CD4-positive, CD25-positive, alpha-beta regulatory T cell (primary cell): ENCODE data around the gene L3MBTL3. TPM values are rescaled to one million over a fixed set of nuclear protein-coding genes. Genes with fewer than 3 reads are reported as not detected.
A peak's percentile ranks its signal among the peaks of the same experiment; 100 is the strongest.
"Not testable (repeated sequence)": the region's sequence is repeated elsewhere in the genome, so short reads cannot be mapped to it uniquely, and the experiment has no call there.

Experiments used
- ATAC-seq, 2 donors: fragments of 150-1000 bp; cut with Tn5 transposase; one replicate each; pipeline ENCODE4 v1.10.0; 2021; ENCODE audit warnings: low read depth in 2 of 2, moderate number of reproducible peaks in 2 of 2, moderate library complexity in 1 of 2
- DNase-seq, 3 donors: peaks; one replicate each; pipeline versions ENCODE4 v3.0.0 to v3.0.0-alpha.2; 2012 to 2022; ENCODE audit warnings: mixed read lengths in 1 of 3
- H3K27ac ChIP-seq: one replicate; pipeline ENCODE4 v1.7.0; 2013; ENCODE audit warnings: mild to moderate bottlenecking, low read length; ENCODE audit not compliant: insufficient read depth, poor library complexity, severe bottlenecking
- H3K27me3 ChIP-seq: one replicate; pipeline ENCODE4 v1.7.0; 2013; ENCODE audit warnings: low read length; ENCODE audit not compliant: control insufficient read depth, insufficient read depth
- H3K36me3 ChIP-seq: one replicate; pipeline ENCODE4 v1.7.0; 2013; ENCODE audit warnings: mild to moderate bottlenecking, low read length, moderate library complexity; ENCODE audit not compliant: control insufficient read depth, insufficient read depth
- H3K4me1 ChIP-seq: 2 replicates; pipeline ENCODE4 v1.7.0; 2013; ENCODE audit warnings: mild to moderate bottlenecking, low read length; ENCODE audit not compliant: insufficient read depth, control insufficient read depth, poor library complexity, severe bottlenecking
- H3K4me3 ChIP-seq: one replicate; pipeline ENCODE4 v1.7.0; 2013; ENCODE audit warnings: low read depth, mild to moderate bottlenecking, low read length, moderate library complexity
- H3K9me3 ChIP-seq, 2 experiments: 1 replicate in 1 of 2; 2 replicates in 1 of 2; pipeline ENCODE4 v1.7.0; 2013; ENCODE audit warnings: low read length in 2 of 2, mild to moderate bottlenecking in 1 of 2, moderate library complexity in 1 of 2; ENCODE audit not compliant: control insufficient read depth in 2 of 2
- H3K27ac Mint-ChIP-seq, 3 donors: one replicate each; pipeline ENCODE4 v1.8.0; 2020 to 2022; ENCODE audit warnings: mild to moderate bottlenecking in 3 of 3, mixed read lengths in 3 of 3, moderate library complexity in 2 of 3
- H3K27me3 Mint-ChIP-seq: one replicate; pipeline ENCODE4 v1.8.0; 2022; ENCODE audit warnings: mild to moderate bottlenecking, mixed read lengths
- H3K36me3 Mint-ChIP-seq: one replicate; pipeline ENCODE4 v1.8.0; 2020; ENCODE audit warnings: mixed read lengths
- H3K4me1 Mint-ChIP-seq, 4 donors: one replicate each; pipeline ENCODE4 v1.8.0; 2020 to 2022; ENCODE audit warnings: mixed read lengths in 4 of 4, mild to moderate bottlenecking in 1 of 4
- H3K4me3 Mint-ChIP-seq, 4 donors: one replicate each; pipeline ENCODE4 v1.8.0; 2020 to 2022; ENCODE audit warnings: mild to moderate bottlenecking in 4 of 4, mixed read lengths in 4 of 4, moderate library complexity in 3 of 4
- H3K9me3 Mint-ChIP-seq, 7 donors: one replicate each; pipeline ENCODE4 v1.8.0; 2020 to 2022; ENCODE audit warnings: mixed read lengths in 7 of 7, mild to moderate bottlenecking in 3 of 7, moderate library complexity in 2 of 7
- polyA plus RNA-seq, 4 donors: library from polyadenylated mRNA; unstranded; fragments of 300-500 nt; fragmentation: Illumina TruSeq; gene quantifications; one replicate each; pipeline ENCODE4 v1.2.3, GENCODE V29; 2021
- total RNA-seq: library from RNA; stranded (reverse); gene quantifications from one replicate; pipeline ENCODE4 v1.2.3, GENCODE V29; 2022

Gene L3MBTL3
- total and polyA plus RNA-seq, 5 donors from 2014 or later: 5.2 to 66.4 (median 7.8) TPM

DNA sequence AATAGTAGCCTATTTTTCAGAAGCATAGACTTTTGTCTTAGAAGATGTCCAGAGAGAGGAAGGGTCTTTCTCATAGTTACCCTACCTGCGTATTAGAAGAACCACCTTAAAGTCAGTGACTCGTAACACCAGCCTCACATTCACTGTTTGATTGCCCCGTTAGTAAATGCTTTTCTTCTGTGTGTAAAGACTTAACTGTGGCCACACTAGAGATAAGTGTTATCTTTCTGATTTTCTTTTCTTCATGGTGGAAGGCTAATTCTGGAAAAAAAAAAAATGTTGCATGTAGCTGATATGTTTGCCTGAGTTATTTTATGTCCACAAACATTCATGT, 120.5 kb downstream of the L3MBTL3 start:
- Histone ChIP-seq H3K27ac (peak overlapping the region; percentile 61), H3K4me1 (peaks cover 61% of the 10 kb centered on the region), H3K27me3 (no peaks in the 10 kb centered on the region), H3K9me3 (no peaks in the 10 kb centered on the region), H3K36me3 (peaks cover 6% of the 10 kb centered on the region), H3K4me3 (peak overlapping the region; percentile 83)
- Mint-ChIP-seq H3K27me3 (no peaks in the 10 kb centered on the region), H3K4me3 (peak overlapping the region; percentile 66 to 91 (median 86)), H3K9me3 (no peaks in the 10 kb centered on the region), H3K27ac (peak overlapping the region; percentile 97 to 98 (median 98)), H3K36me3 (peaks cover 59% of the 10 kb centered on the region), H3K4me1 (peaks cover 39 to 82% (median 68%) of the 10 kb centered on the region in 4 donors)
- DNase-seq (no peak), ATAC-seq (peak; percentile 22 to 46)

- Mint-ChIP-seq H3K36me3 (peaks cover 62% of the 10 kb centered on the region), H3K4me1 (peaks cover 33 to 72% (median 58%) of the 10 kb centered on the region in 4 donors), H3K27ac (peak overlapping the region; percentile 67 to 98 (median 97)), H3K9me3 (no peaks in the 10 kb centered on the region), H3K27me3 (no peaks in the 10 kb centered on the region), H3K4me3 (peak overlapping the region in 1 of 4 donors; percentile 86)
- no peak for ATAC-seq
- Histone ChIP-seq H3K4me1 (peaks cover 49% of the 10 kb centered on the region), H3K27ac (no peak overlapping the region), H3K9me3 (no peaks in the 10 kb centered on the region), H3K4me3 (peak overlapping the region; percentile 4), H3K27me3 (no peaks in the 10 kb centered on the region), H3K36me3 (peaks cover 14% of the 10 kb centered on the region)
- DNase-seq: no peak
Observed at GRCh38 chr6:130140084-130140483, 121.7 kb downstream of the L3MBTL3 start.

DNA sequence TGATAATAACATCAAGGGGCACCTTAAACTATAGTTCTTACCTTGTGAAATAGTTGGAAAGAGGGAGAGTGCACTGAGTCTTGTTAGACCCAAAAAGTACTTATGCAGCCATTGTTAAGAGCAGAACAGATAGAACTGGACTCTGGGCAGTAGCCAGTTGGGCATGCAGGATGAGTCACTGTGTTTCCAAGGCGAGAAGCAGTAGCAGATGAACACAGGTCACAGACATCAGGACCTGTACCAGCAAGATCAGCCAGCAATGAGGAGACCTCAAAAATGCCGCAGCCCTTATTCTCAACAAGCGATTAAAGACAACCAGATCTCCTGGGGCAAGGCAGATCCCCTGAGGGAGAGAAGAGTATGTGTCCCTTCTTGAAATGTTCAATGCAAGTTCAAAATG, 125.3 kb downstream of the L3MBTL3 start:
- Mint-ChIP-seq H3K36me3 (peaks cover 56% of the 10 kb centered on the region), H3K4me1 (peaks cover 24 to 40% (median 31%) of the 10 kb centered on the region in 4 donors)
- peaks cover 13% of the 10 kb centered on the region for H3K36me3 ChIP-seq

GRCh38 chr6:130147111-130147510, 128.7 kb downstream of the L3MBTL3 start:
- Histone ChIP-seq H3K27me3 (no peaks in the 10 kb centered on the region), H3K36me3 (peaks cover 23% of the 10 kb centered on the region), H3K9me3 (no peaks in the 10 kb centered on the region), H3K4me3 (no peak overlapping the region), H3K4me1 (no peaks in the 10 kb centered on the region), H3K27ac (no peak overlapping the region)
- Mint-ChIP-seq H3K9me3 (peaks cover 0 to 1% (median 0%) of the 10 kb centered on the region in 7 donors), H3K36me3 (peaks cover 45% of the 10 kb centered on the region), H3K4me3 (no peak overlapping the region), H3K4me1 (peaks cover 7 to 19% (median 11%) of the 10 kb centered on the region in 4 donors), H3K27ac (peak overlapping the region in 2 of 3 donors; percentile 64 to 95), H3K27me3 (no peaks in the 10 kb centered on the region)
- ATAC-seq (no peak), DNase-seq (no peak)

More for the DNA sequence above, 125.3 kb downstream of the L3MBTL3 start:
- Histone ChIP-seq H3K4me3 (no peak overlapping the region), H3K27ac (no peak overlapping the region), H3K9me3 (no peaks in the 10 kb centered on the region), H3K27me3 (no peaks in the 10 kb centered on the region), H3K4me1 (peaks cover 18% of the 10 kb centered on the region)
- DNase-seq: no peak
- Mint-ChIP-seq H3K4me3 (no peak overlapping the region), H3K27ac (peak overlapping the region in 1 of 3 donors; percentile 49), H3K9me3 (no peaks in the 10 kb centered on the region), H3K27me3 (no peaks in the 10 kb centered on the region)
- ATAC-seq: no peak

DNA sequence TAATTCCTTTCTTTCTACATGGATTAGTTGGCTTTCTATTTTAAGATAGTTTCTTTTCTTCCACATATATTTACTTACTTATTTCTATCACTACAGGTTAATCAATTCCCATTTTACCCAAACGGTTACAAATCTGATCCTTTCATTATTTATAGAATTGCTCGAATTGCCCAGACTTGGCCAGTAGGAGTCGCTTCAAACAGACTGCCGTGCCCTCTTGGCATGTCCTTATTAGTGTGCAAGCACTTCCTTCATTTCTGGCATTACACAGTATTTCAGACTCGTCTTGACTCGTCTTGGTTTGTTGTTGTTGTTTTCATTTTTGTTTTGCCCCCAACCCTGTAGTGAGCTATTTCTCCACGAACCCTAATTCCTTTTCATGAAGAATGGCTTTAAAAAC, 129.8 kb downstream of the L3MBTL3 start:
- peak in 1 of 3 donors; percentile 45 for DNase-seq
- Histone ChIP-seq H3K4me3 (no peak overlapping the region), H3K27ac (no peak overlapping the region), H3K36me3 (peaks cover 26% of the 10 kb centered on the region), H3K9me3 (no peaks in the 10 kb centered on the region), H3K4me1 (no peaks in the 10 kb centered on the region), H3K27me3 (no peaks in the 10 kb centered on the region)
- H3K27ac Mint-ChIP-seq: no peak overlapping the region
- H3K36me3 Mint-ChIP-seq: peaks cover 41% of the 10 kb centered on the region
- H3K9me3 Mint-ChIP-seq: peaks cover 0 to 1% (median 0%) of the 10 kb centered on the region in 7 donors
- no peaks in the 10 kb centered on the region for H3K27me3 Mint-ChIP-seq
- peaks cover 4 to 14% (median 4%) of the 10 kb centered on the region in 4 donors for H3K4me1 Mint-ChIP-seq
- H3K4me3 Mint-ChIP-seq: no peak overlapping the region
- no peak for ATAC-seq

GRCh38 chr6:130149016-130149415, 130.6 kb downstream of the L3MBTL3 start:
- not testable (repeated sequence) for H3K27ac ChIP-seq, DNase-seq, H3K4me3 ChIP-seq, ATAC-seq, H3K27me3 ChIP-seq, H3K9me3 ChIP-seq, H3K4me3 Mint-ChIP-seq, H3K4me1 ChIP-seq, H3K9me3 Mint-ChIP-seq, H3K27me3 Mint-ChIP-seq, H3K27ac Mint-ChIP-seq
- Mint-ChIP-seq H3K36me3 (peaks cover 33% of the 10 kb centered on the region), H3K4me1 (peaks cover 3 to 14% (median 4%) of the 10 kb centered on the region in 4 donors)
- peaks cover 25% of the 10 kb centered on the region for H3K36me3 ChIP-seq

- Histone ChIP-seq H3K4me1 (no peaks in the 10 kb centered on the region), H3K4me3 (no peak overlapping the region), H3K36me3 (peaks cover 21% of the 10 kb centered on the region), H3K27ac (no peak overlapping the region), H3K9me3 (no peaks in the 10 kb centered on the region), H3K27me3 (no peaks in the 10 kb centered on the region)
- DNase-seq (no peak), ATAC-seq (no peak)
- Mint-ChIP-seq H3K27ac (no peak overlapping the region), H3K27me3 (no peaks in the 10 kb centered on the region), H3K4me1 (peaks cover 4 to 14% (median 4%) of the 10 kb centered on the region in 4 donors), H3K4me3 (no peak overlapping the region), H3K36me3 (peaks cover 24% of the 10 kb centered on the region), H3K9me3 (peaks cover 0 to 1% (median 0%) of the 10 kb centered on the region in 7 donors)
Observed at GRCh38 chr6:130150906-130151305, 132.5 kb downstream of the L3MBTL3 start.

DNA sequence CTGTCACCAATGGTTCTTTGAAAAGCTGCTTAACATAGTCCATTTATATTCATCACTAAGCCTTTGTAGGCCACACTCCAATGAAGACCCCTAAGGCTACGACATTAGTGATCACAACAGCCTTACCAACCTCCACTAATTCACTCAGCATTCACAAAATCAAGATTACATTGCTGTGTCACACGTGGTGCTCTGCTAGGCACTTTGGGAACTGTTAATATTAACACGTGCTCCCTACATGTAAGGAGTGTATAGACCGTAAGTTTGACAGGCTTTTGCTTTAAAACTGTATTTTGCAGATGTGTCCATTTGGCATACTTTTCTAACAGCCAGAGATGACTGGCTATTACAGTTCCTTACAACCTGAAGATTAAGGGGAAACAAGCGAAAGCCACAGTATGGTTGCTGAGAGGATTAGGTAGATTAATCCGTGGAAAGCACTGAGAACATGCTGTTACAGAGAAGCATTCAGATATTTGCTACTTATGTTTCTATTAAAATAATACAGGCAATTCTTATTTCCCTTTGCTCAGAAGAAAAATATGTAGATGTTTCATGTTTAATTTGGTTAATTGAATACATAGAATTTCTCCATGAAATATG, 134.6 kb downstream of the L3MBTL3 start:
- Histone ChIP-seq H3K27me3 (no peaks in the 10 kb centered on the region), H3K4me1 (no peaks in the 10 kb centered on the region), H3K4me3 (no peak overlapping the region), H3K27ac (no peak overlapping the region), H3K9me3 (no peaks in the 10 kb centered on the region), H3K36me3 (peaks cover 19% of the 10 kb centered on the region)
- Mint-ChIP-seq H3K4me3 (no peak overlapping the region), H3K27ac (no peak overlapping the region), H3K9me3 (peaks cover 0 to 1% (median 0%) of the 10 kb centered on the region in 7 donors), H3K4me1 (peaks cover 4 to 9% (median 6%) of the 10 kb centered on the region in 4 donors), H3K27me3 (no peaks in the 10 kb centered on the region), H3K36me3 (peaks cover 11% of the 10 kb centered on the region)
- ATAC-seq (no peak), DNase-seq (no peak)
